Activated CD8-positive, alpha-beta memory T cell treated with anti-CD3 and anti-CD28 coated beads for 4 hours (primary cell): Measurements from ENCODE around the gene LRGUK.
"Not testable (repeated sequence)": the region's sequence is repeated elsewhere in the genome, so short reads cannot be mapped to it uniquely, and the experiment has no call there.

Experiments used
- DNase-seq, 2 donors: peaks; one replicate each; pipeline ENCODE4 v3.0.0-alpha.2; 2020; ENCODE audit warnings: low read depth in 2 of 2

Gene LRGUK

GRCh38 chr7:134245253-134245652 lies 118.1 kb downstream of the LRGUK start:
- no peak for DNase-seq

- no peak for DNase-seq
Observed at GRCh38 chr7:134246347-134246746, 119.2 kb downstream of the LRGUK start.

GRCh38 chr7:134246761-134247160 lies 119.6 kb downstream of the LRGUK start:
- DNase-seq: no peak

GRCh38 chr7:134248196-134248595 lies 121.1 kb downstream of the LRGUK start:
- no peak for DNase-seq

- DNase-seq: no peak
Observed at GRCh38 chr7:134254311-134254710, 127.2 kb downstream of the LRGUK start.

- no peak for DNase-seq
Observed at GRCh38 chr7:134255814-134256213, 128.7 kb downstream of the LRGUK start.

- DNase-seq: no peak
Observed at GRCh38 chr7:134262322-134262721, 135.2 kb downstream of the LRGUK start.

GRCh38 chr7:134276951-134277350 lies 149.8 kb downstream of the LRGUK start:
- no peak for DNase-seq

- DNase-seq: no peak
Observed at GRCh38 chr7:134278502-134279153, 151.5 kb downstream of the LRGUK start.

- DNase-seq: no peak
Observed at GRCh38 chr7:134279336-134279735, 152.2 kb downstream of the LRGUK start.

GRCh38 chr7:134279898-134280297 lies 152.8 kb downstream of the LRGUK start:
- no peak for DNase-seq

GRCh38 chr7:134280508-134280907 lies 153.4 kb downstream of the LRGUK start:
- no peak for DNase-seq

- DNase-seq: no peak
Observed at GRCh38 chr7:134284011-134284410, 156.9 kb downstream of the LRGUK start.

GRCh38 chr7:134284952-134285351 lies 157.8 kb downstream of the LRGUK start:
- no peak for DNase-seq

- no peak for DNase-seq
Observed at GRCh38 chr7:134287916-134288659, 160.9 kb downstream of the LRGUK start.

- DNase-seq: no peak
Observed at GRCh38 chr7:134289423-134289822, 162.3 kb downstream of the LRGUK start.

- DNase-seq: no peak
Observed at GRCh38 chr7:134289841-134290240, 162.7 kb downstream of the LRGUK start.

GRCh38 chr7:134290286-134290685 lies 163.1 kb downstream of the LRGUK start:
- no peak for DNase-seq

GRCh38 chr7:134293002-134293740 lies 166.0 kb downstream of the LRGUK start:
- DNase-seq: no peak

- DNase-seq: not testable (repeated sequence)
Observed at GRCh38 chr7:134295982-134296381, 168.8 kb downstream of the LRGUK start.

- DNase-seq: no peak
Observed at GRCh38 chr7:134297489-134297888, 170.3 kb downstream of the LRGUK start.

GRCh38 chr7:134298902-134299683 lies 172.0 kb downstream of the LRGUK start:
- DNase-seq: no peak
